Sigmoid colon (tissue), 7 donors: ENCODE results near the gene MCU. TPM values are rescaled to one million over a fixed set of nuclear protein-coding genes. Genes with fewer than 3 reads are reported as not detected.
"Not testable (repeated sequence)": the region's sequence is repeated elsewhere in the genome, so short reads cannot be mapped to it uniquely, and the experiment has no call there.

Source experiments
- DNase-seq: peaks from one replicate; pipeline ENCODE4 v3.0.0-alpha.2; 2019
- H3K27ac ChIP-seq, 4 donors: fragments of 200-600 bp; sonication (generic); one replicate each; pipeline ENCODE4 v1.5.1; 2016 to 2019; ENCODE audit warnings: mild to moderate bottlenecking in 1 of 4
- H3K27me3 ChIP-seq, 3 donors: fragments of 200-600 bp; sonication (generic); one replicate each; pipeline ENCODE4 v1.5.1; 2019; ENCODE audit warnings: mild to moderate bottlenecking in 1 of 3
- H3K36me3 ChIP-seq, 4 donors: fragments of 200-600 bp; sonication (generic); one replicate each; pipeline ENCODE4 v1.5.1; 2016 to 2019
- H3K4me1 ChIP-seq, 4 donors: fragments of 200-600 bp; sonication (generic); one replicate each; pipeline ENCODE4 v1.5.1; 2017 to 2019
- H3K4me3 ChIP-seq, 4 donors: fragments of 200-600 bp; sonication (generic); one replicate each; pipeline ENCODE4 v1.5.1; 2017 to 2019; ENCODE audit warnings: mild to moderate bottlenecking in 2 of 4, moderate library complexity in 1 of 4
- H3K9me3 ChIP-seq, 4 donors: fragments of 200-600 bp in 3 of 4; sonication (generic) in 3 of 4; one replicate each; pipeline versions ENCODE4 v1.5.1 to v1.6.1; 2013 to 2019
- CTCF ChIP-seq, 4 experiments: fragments of 450-650 bp in 3 of 4; fragments of 200-600 bp in 1 of 4; IDR thresholded peaks; one replicate each; pipeline ENCODE4 v1.5.1; 2016 to 2019; ENCODE audit warnings: antibody characterized with exemption in 4 of 4, mild to moderate bottlenecking in 3 of 4, moderate library complexity in 2 of 4
- EP300 ChIP-seq, 4 donors: sonication (generic); formaldehyde crosslinking; IDR thresholded peaks; one replicate each; pipeline ENCODE4 v1.6.1; 2017; ENCODE audit warnings: antibody characterized with exemption in 4 of 4
- POLR2A ChIP-seq, 2 donors: fragments of 450-650 bp; IDR thresholded peaks; one replicate each; pipeline ENCODE4 v1.6.1; 2016; ENCODE audit warnings: antibody characterized with exemption in 2 of 2, mild to moderate bottlenecking in 2 of 2, moderate library complexity in 2 of 2
- POLR2AphosphoS5 ChIP-seq, 4 donors: sonication (generic); formaldehyde crosslinking; IDR thresholded peaks; one replicate each; pipeline ENCODE4 v1.6.1; 2017; ENCODE audit warnings: antibody characterized with exemption in 4 of 4
- WGBS, 2 donors: extraction: QIAGEN DNeasy Blood & Tissue Kit; methylation state at CpG; one replicate each; pipeline ENCODE4 v1.1.7; 2013; 5-methylcytosine and 5-hydroxymethylcytosine counted together
- intact Hi-C: fragments of 100-400 bp; cut with DNase I; formaldehyde crosslinking; loops from one replicate; pipeline ENCODE4 v1.15.1; 2023
- polyA plus RNA-seq, 3 donors: library from polyadenylated mRNA; stranded (reverse); fragments of 200-250 nt; gene quantifications; one replicate each; pipeline ENCODE4 v1.2.3, GENCODE V29; 2013
- total RNA-seq, 4 donors: library from RNA; depleted of rRNA; stranded (reverse); fragments of >200 nt; gene quantifications; one replicate each; pipeline ENCODE4 v1.1.0, GENCODE V29; 2016
- donor health status: healthy with polysubstance abuse.
- donor health status: Bipolar disorder and iron deficiency.
- donor health status: healthy.

The MCU gene
- total and polyA plus RNA-seq, 7 donors, result 14.7 to 75.6 (median 19.4) TPM

DNA sequence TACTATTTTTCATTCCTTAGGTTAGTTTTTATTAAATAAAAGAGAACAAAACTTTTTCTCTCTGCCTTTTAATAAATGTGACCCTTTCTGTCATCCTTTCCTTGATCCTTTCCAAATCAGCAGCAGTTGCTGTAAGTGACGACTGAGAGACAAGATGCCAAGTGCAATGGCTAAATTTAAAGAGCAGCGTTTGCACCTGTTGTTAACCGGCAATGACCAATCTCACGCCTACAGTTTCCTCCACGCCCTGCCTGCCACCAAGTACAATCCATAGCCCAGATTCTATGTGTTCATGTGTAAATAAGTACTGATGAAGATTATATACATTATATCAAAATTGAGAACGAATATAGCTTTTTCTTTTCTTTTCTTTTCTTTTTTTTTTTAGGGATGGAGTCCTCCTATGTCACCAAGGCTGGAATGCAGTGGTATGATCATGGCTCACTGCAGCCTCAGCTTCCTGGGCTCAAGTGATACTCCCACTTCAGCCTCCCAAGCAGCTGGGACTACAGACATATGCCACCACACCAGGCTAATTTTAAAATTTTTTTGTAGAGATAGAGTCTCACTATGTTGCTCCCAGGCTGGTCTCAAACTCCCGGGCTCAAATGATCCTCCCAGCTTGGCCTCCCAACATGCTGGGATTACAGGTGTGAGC, 6.5 kb upstream of the MCU start:
- 29 to 66% methylated on average over 7 of the region's 7 CpGs for WGBS, 2 donors
- H3K36me3 ChIP-seq, result no peaks in the 10 kb centered on the region
- no peak overlapping the region for H3K4me3 ChIP-seq
- H3K4me1 ChIP-seq, result peaks cover 0 to 3% (median 0%) of the 10 kb centered on the region in 4 donors
- H3K9me3 ChIP-seq, result no peaks in the 10 kb centered on the region
- TF ChIP-seq EP300 (IDR thresholded peaks at IDR 0.05) (no peak), POLR2A (IDR thresholded peaks at IDR 0.05) (no peak), POLR2AphosphoS5 (IDR thresholded peaks at IDR 0.05) (no peak), CTCF (IDR thresholded peaks at IDR 0.05) (no peak)
- intact Hi-C loops, result no loop called here
- no peak overlapping the region for H3K27ac ChIP-seq
- no peaks in the 10 kb centered on the region for H3K27me3 ChIP-seq
- DNase-seq, result no peak

DNA sequence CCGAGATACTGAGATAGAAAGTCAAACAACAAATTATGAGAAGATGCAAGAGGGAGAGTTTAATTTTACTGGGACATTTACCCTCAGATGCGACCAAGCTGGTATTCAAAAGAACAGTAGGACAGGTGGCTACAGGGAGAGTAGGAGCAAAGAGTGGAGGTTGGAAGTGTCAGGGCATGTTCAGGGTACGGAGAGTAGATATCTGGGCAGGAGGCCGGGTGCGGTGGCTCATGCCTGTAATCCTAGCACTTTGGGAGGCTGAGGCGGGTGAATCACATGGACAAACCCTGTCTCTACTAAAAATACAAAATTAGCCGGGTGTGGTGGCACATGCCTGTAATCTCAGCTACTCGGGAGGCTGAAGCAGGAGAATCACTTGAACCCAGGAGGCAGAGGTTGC, 5.5 kb upstream of the MCU start:
- H3K27ac ChIP-seq, H3K9me3 ChIP-seq, DNase-seq, H3K36me3 ChIP-seq, intact Hi-C loops, H3K4me3 ChIP-seq, H3K4me1 ChIP-seq, H3K27me3 ChIP-seq: not testable (repeated sequence)
- WGBS, 2 donors, result 76 to 92% methylated on average over 8 of the region's 8 CpGs

DNA sequence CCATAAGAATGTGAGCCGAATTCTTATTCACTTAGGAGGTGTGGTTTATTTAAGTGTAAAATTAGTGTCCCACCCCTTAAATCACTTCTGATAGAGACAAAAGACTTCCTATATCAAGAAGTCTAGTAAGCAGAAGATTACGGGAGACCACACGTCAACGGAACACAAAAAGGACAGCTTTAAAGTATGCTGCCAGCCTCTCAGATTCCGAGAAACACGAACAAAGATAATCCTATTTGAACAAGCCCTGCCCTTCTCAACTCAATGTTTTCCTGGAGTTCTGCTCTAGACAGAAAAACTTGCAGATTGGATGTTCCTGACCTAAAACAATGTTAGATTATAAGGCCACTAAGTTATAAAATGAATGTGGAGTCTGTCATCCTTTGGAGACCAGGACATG, 4.9 kb upstream of the MCU start:
- TF ChIP-seq POLR2A (IDR thresholded peaks at IDR 0.05), result no peak
- TF ChIP-seq POLR2AphosphoS5 (IDR thresholded peaks at IDR 0.05), result no peak
- TF ChIP-seq CTCF (IDR thresholded peaks at IDR 0.05), result no peak
- TF ChIP-seq EP300 (IDR thresholded peaks at IDR 0.05), result no peak
- WGBS, 2 donors, result 18 to 65% methylated on average over 6 of the region's 6 CpGs
- Histone ChIP-seq H3K4me3 (no peak overlapping the region), H3K27ac (no peak overlapping the region), H3K27me3 (no peaks in the 10 kb centered on the region), H3K36me3 (no peaks in the 10 kb centered on the region), H3K4me1 (peaks cover 0 to 8% (median 2%) of the 10 kb centered on the region in 4 donors), H3K9me3 (no peaks in the 10 kb centered on the region)
- intact Hi-C loops, result no loop called here
- DNase-seq, result no peak

- intact Hi-C loops, result no loop called here
- TF ChIP-seq EP300 (IDR thresholded peaks at IDR 0.05), result no peak
- TF ChIP-seq POLR2AphosphoS5 (IDR thresholded peaks at IDR 0.05), result no peak
- TF ChIP-seq POLR2A (IDR thresholded peaks at IDR 0.05), result no peak
- no peak for TF ChIP-seq CTCF (IDR thresholded peaks at IDR 0.05)
- H3K27me3 ChIP-seq, result no peaks in the 10 kb centered on the region
- no peaks in the 10 kb centered on the region for H3K9me3 ChIP-seq
- H3K4me1 ChIP-seq, result peaks cover 0 to 13% (median 7%) of the 10 kb centered on the region in 4 donors
- DNase-seq, result no peak
- 14 to 52% methylated on average over 2 of the region's 2 CpGs for WGBS, 2 donors
- H3K36me3 ChIP-seq, result no peaks in the 10 kb centered on the region
- H3K27ac ChIP-seq, result no peak overlapping the region
- no peak overlapping the region for H3K4me3 ChIP-seq
These were observed 3.7 kb upstream of the MCU start for GRCh38 chr10:72688208-72688651.

DNA sequence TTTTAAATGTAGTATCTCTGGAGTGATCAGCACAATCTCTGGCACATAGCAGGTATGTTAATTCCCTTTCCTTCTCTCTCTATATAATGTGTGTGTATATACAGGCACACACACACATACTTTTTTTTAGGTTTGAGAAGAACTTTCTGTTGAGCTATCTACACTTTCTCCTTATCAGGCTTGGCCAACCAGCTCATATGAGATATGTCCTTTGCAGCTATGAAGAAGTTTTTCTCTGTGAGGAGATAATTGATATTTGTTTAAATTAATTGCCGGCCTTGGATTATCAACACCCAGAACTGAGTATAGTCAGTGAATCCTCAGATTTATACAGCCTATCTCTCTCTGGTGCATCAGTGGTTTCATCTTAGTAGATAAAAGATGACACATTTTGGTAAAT, 2.3 kb upstream of the MCU start:
- Histone ChIP-seq H3K4me3 (no peak overlapping the region), H3K27me3 (no peaks in the 10 kb centered on the region), H3K4me1 (peaks cover 0 to 27% (median 20%) of the 10 kb centered on the region in 4 donors), H3K9me3 (no peaks in the 10 kb centered on the region), H3K36me3 (no peaks in the 10 kb centered on the region), H3K27ac (no peak overlapping the region)
- intact Hi-C loops, result no loop called here
- DNase-seq, result no peak
- no peak for TF ChIP-seq CTCF (IDR thresholded peaks at IDR 0.05)
- no peak for TF ChIP-seq POLR2AphosphoS5 (IDR thresholded peaks at IDR 0.05)
- no peak for TF ChIP-seq POLR2A (IDR thresholded peaks at IDR 0.05)
- TF ChIP-seq EP300 (IDR thresholded peaks at IDR 0.05), result no peak
- WGBS, 2 donors, result 93 to 98% methylated on average over 1 of the region's 1 CpG
